A673 (cell line): Measurements from ENCODE around the gene GRIP1. TPM values are rescaled to one million over a fixed set of nuclear protein-coding genes. Genes with fewer than 3 reads are reported as not detected.
"Not testable (repeated sequence)": the region's sequence is repeated elsewhere in the genome, so short reads cannot be mapped to it uniquely, and the experiment has no call there.

Source experiments
- BruUV-seq: library from RNA; stranded (reverse); fragments of 400-500 nt; replicated peaks from 2 replicates; lab custom pipeline; 2021; lab: Mats Ljungman, UMichigan
- CTCF ChIA-PET: fragments of 300-600 bp; sonication (Branson Sonifier 250); formaldehyde crosslinking; loops from one replicate; lab custom pipeline; 2022; ENCODE audit warnings: antibody characterized with exemption; lab: Charles Lee
- POLR2A ChIA-PET: fragments of 300-600 bp; sonication (Branson Sonifier 250); formaldehyde crosslinking; loops from one replicate; lab custom pipeline; 2022; ENCODE audit warnings: antibody characterized with exemption; ENCODE audit not compliant: low non-redundant PET; lab: Charles Lee
- DNase-seq: peaks from one replicate; pipeline ENCODE4 v3.0.0-alpha.2; 2015; ENCODE audit warnings: low spot score
- H3K27ac ChIP-seq: fragments of 200-600 bp; sonication (generic); 2 replicates; pipeline ENCODE4 v1.5.1; 2016; ENCODE audit warnings: mixed run types, low read depth, mild to moderate bottlenecking, mixed read lengths, antibody characterized with exemption, low read length; ENCODE audit not compliant: poor library complexity, severe bottlenecking
- H3K27me3 ChIP-seq: fragments of 200-600 bp; sonication (generic); replicated peaks from 2 replicates; pipeline ENCODE4 v1.6.1; 2017; ENCODE audit warnings: mixed run types, low read depth, mild to moderate bottlenecking, mixed read lengths, antibody characterized with exemption, low read length; ENCODE audit not compliant: insufficient read depth, poor library complexity
- H3K36me3 ChIP-seq: fragments of 200-600 bp; sonication (generic); 2 replicates; pipeline ENCODE4 v1.6.1; 2016; ENCODE audit warnings: mixed run types, mild to moderate bottlenecking, mixed read lengths, antibody characterized with exemption, low read length; ENCODE audit not compliant: insufficient read depth, poor library complexity, severe bottlenecking
- H3K4me1 ChIP-seq: fragments of 200-600 bp; sonication (generic); 2 replicates; pipeline ENCODE4 v1.6.1; 2017; ENCODE audit warnings: mixed run types, mild to moderate bottlenecking, mixed read lengths, antibody characterized with exemption, low read length; ENCODE audit not compliant: insufficient read depth, poor library complexity, severe bottlenecking
- H3K4me3 ChIP-seq: fragments of 200-600 bp; sonication (generic); 2 replicates; pipeline ENCODE4 v1.5.1; 2016; ENCODE audit warnings: low read depth, mixed run types, mild to moderate bottlenecking, mixed read lengths, low read length; ENCODE audit not compliant: poor library complexity, severe bottlenecking
- H3K9me3 ChIP-seq: fragments of 200-600 bp; sonication (generic); 2 replicates; pipeline ENCODE4 v1.6.1; 2016; ENCODE audit warnings: mixed run types, low read depth, mild to moderate bottlenecking, mixed read lengths, antibody characterized with exemption, low read length; ENCODE audit not compliant: poor library complexity, severe bottlenecking
- EZH2 ChIP-seq: fragments of 200-600 bp; sonication (generic); IDR thresholded peaks from 2 replicates; pipeline ENCODE4 v1.6.1; 2017; ENCODE audit warnings: borderline replicate concordance, low read depth, mild to moderate bottlenecking, mixed read lengths, antibody characterized with exemption, low read length; ENCODE audit not compliant: poor library complexity, severe bottlenecking
- intact Hi-C: fragments of 100-400 bp; cut with micrococcal nuclease; formaldehyde crosslinking; loops from one replicate; pipeline ENCODE4 v1.10.0; 2022; ENCODE audit not compliant: unreplicated experiment
- total RNA-seq: library from RNA; stranded (reverse); gene quantifications from 2 replicates; pipeline ENCODE4 v1.2.3, GENCODE V29; 2021
- TF ChIP-seq, protein P1 (sequence below): fragments of 300-800, 200-600 bp; sonication (generic); conservative IDR thresholded peaks from 2 replicates; pipeline ENCODE4 v1.5.1; 2017; ENCODE audit warnings: low read depth, mild to moderate bottlenecking, antibody characterized with exemption, low read length, moderate library complexity, mixed read lengths

GRIP1 gene
- total RNA-seq, 1 experiment from 2014 or later: 3.6 TPM

DNA sequence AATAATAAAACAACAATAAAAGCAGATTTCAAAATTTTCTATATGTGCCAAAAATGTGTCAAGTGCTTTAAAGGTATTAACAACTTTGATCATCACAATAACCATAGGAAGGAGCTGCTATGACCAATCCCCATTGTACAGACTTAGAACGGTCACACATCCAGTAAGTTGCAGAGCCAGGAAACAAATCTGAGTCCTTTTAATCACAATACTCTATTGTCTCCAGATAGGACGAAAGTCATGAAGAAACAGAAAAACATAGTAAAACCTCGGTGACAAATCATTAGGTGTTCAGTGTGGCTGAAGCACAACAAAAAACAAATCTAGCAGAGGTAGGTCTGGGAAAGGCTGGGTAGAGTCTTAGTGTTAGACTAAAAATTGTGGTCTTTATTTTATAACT is 178.8 kb downstream of the GRIP1 start:
- CTCF ChIA-PET: no interaction called here
- intact Hi-C loops: no loop called here
- Histone ChIP-seq H3K4me1 (no peaks in the 10 kb centered on the region), H3K9me3 (no peaks in the 10 kb centered on the region), H3K36me3 (no peaks in the 10 kb centered on the region), H3K27me3 (peaks cover 27% of the 10 kb centered on the region), H3K27ac (no peak overlapping the region), H3K4me3 (no peak overlapping the region)
- POLR2A ChIA-PET: no interaction called here
- BruUV-seq: no TSS peak
- TF ChIP-seq, protein P1, sequence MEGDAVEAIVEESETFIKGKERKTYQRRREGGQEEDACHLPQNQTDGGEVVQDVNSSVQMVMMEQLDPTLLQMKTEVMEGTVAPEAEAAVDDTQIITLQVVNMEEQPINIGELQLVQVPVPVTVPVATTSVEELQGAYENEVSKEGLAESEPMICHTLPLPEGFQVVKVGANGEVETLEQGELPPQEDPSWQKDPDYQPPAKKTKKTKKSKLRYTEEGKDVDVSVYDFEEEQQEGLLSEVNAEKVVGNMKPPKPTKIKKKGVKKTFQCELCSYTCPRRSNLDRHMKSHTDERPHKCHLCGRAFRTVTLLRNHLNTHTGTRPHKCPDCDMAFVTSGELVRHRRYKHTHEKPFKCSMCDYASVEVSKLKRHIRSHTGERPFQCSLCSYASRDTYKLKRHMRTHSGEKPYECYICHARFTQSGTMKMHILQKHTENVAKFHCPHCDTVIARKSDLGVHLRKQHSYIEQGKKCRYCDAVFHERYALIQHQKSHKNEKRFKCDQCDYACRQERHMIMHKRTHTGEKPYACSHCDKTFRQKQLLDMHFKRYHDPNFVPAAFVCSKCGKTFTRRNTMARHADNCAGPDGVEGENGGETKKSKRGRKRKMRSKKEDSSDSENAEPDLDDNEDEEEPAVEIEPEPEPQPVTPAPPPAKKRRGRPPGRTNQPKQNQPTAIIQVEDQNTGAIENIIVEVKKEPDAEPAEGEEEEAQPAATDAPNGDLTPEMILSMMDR: no peak
- TF ChIP-seq EZH2: no peak
- DNase-seq: no peak

DNA sequence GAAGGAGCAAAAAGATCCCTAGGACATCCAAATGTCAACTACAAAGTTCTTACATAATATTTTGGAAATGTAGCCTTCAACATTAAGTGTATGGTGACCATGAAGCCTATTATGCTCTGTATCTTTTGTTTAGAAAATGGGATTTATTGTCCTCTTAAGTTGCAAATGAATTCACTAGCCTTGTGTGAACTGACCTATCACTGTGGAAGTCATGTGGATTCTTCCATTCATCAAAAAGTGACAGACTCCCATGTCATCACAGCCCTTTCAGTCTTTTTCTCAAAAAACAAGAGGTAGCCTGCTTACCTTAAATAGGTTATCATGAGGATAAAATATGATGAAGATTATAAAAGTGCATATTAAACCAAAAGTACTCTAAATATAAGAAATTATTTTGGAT is 179.9 kb downstream of the GRIP1 start:
- no peaks in the 10 kb centered on the region for H3K9me3 ChIP-seq
- TF ChIP-seq, protein P1: no peak
- no peak for TF ChIP-seq EZH2
- ChIA-PET CTCF (no interaction called here), POLR2A (no interaction called here)
- no peaks in the 10 kb centered on the region for H3K4me1 ChIP-seq
- BruUV-seq: no TSS peak
- no peak for DNase-seq
- no peaks in the 10 kb centered on the region for H3K36me3 ChIP-seq
- intact Hi-C loops: no loop called here
- H3K4me3 ChIP-seq: no peak overlapping the region
- peaks cover 35% of the 10 kb centered on the region for H3K27me3 ChIP-seq
- no peak overlapping the region for H3K27ac ChIP-seq

DNA sequence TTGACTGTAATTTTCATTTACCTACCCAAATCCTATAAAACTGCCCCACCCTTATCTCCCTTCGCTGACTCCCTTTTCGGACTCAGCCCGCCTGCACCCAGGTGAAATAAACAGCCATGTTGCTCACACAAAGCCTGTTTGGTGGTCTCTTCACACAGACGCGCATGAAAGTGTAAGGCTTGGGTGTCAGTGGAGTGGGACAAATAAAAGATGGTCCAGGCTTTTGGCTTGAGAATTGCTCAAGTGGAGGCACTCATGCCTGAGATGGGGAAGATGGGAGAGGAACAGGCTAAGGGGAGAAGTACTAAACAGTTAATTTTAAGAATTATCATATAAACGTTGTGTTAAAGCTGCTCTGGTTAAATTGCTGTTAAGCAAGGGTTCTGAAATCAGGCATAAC is 180.8 kb downstream of the GRIP1 start:
- H3K27ac ChIP-seq, H3K9me3 ChIP-seq, intact Hi-C loops, H3K36me3 ChIP-seq, H3K4me3 ChIP-seq, H3K4me1 ChIP-seq, POLR2A ChIA-PET, BruUV-seq, DNase-seq, CTCF ChIA-PET: not testable (repeated sequence)
- peaks cover 35% of the 10 kb centered on the region for H3K27me3 ChIP-seq
